Measurements from ENCODE around the gene CDK8.

DNA sequence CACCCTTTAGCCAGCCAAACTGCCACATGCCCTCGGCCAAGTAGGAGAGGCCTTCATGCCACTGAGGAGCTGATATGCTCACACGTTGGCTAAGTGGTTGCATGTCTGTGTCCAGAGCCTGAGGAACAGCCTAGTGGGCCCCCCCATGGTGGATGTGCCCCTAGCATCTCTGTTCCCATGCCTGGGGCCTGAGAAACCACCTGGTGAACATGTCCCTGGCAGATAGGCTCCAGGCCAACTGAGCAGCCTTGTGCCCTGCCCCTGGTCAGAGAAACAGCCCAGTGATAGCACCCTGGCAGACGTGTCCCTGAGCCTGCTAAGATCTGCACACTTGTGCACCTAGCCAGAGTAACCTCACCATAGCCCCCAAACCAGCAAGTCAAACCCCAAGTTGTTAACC is 181.7 kb downstream of the CDK8 start:
- TF ChIP-seq POLR2AphosphoS5 (IDR thresholded peaks at IDR 0.05; ENCODE audit: low read depth, low read length) (no peak), TAF1 (IDR thresholded peaks at IDR 0.05; ENCODE audit: borderline replicate concordance, insufficient read depth, low read length) (no peak), SIN3A (IDR thresholded peaks at IDR 0.05; ENCODE audit: borderline replicate concordance, insufficient read depth, low read length) (no peak)
- TF ChIP-seq, protein P1, sequence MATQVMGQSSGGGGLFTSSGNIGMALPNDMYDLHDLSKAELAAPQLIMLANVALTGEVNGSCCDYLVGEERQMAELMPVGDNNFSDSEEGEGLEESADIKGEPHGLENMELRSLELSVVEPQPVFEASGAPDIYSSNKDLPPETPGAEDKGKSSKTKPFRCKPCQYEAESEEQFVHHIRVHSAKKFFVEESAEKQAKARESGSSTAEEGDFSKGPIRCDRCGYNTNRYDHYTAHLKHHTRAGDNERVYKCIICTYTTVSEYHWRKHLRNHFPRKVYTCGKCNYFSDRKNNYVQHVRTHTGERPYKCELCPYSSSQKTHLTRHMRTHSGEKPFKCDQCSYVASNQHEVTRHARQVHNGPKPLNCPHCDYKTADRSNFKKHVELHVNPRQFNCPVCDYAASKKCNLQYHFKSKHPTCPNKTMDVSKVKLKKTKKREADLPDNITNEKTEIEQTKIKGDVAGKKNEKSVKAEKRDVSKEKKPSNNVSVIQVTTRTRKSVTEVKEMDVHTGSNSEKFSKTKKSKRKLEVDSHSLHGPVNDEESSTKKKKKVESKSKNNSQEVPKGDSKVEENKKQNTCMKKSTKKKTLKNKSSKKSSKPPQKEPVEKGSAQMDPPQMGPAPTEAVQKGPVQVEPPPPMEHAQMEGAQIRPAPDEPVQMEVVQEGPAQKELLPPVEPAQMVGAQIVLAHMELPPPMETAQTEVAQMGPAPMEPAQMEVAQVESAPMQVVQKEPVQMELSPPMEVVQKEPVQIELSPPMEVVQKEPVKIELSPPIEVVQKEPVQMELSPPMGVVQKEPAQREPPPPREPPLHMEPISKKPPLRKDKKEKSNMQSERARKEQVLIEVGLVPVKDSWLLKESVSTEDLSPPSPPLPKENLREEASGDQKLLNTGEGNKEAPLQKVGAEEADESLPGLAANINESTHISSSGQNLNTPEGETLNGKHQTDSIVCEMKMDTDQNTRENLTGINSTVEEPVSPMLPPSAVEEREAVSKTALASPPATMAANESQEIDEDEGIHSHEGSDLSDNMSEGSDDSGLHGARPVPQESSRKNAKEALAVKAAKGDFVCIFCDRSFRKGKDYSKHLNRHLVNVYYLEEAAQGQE (IDR thresholded peaks at IDR 0.05; ENCODE audit: insufficient read depth in 1 of 2, low read depth in 2 of 2, low read length in 2 of 2) = no peak
